Measurements from ENCODE around the gene ZDHHC14. TPM values are rescaled to one million over a fixed set of nuclear protein-coding genes. Genes with fewer than 3 reads are reported as not detected.

ZDHHC14 gene
- total RNA-seq, 2 experiments from 2014 or later: 7.9 to 32.7 TPM

- Mint-ChIP-seq H3K4me1 (peaks cover 17% of the 10 kb centered on the region), H3K36me3 (peaks cover 10% of the 10 kb centered on the region), H3K27me3 (no peaks in the 10 kb centered on the region), H3K4me3 (no peak overlapping the region), H3K27ac (no peak overlapping the region), H3K9me3 (ENCODE audit: low read depth) (peaks cover 3% of the 10 kb centered on the region)
- DNase-seq (no peak), ATAC-seq (no peak)
- CTCF ChIA-PET: no interaction called here
Observed at GRCh38 chr6:157478926-157479325, 97.9 kb downstream of the ZDHHC14 start.

GRCh38 chr6:157479464-157480303 lies 98.7 kb downstream of the ZDHHC14 start:
- peaks cover 9% of the 10 kb centered on the region for H3K36me3 Mint-ChIP-seq
- no peak overlapping the region for H3K4me3 Mint-ChIP-seq
- H3K27ac Mint-ChIP-seq: no peak overlapping the region
- DNase-seq: no peak
- CTCF ChIA-PET: interaction anchor here (0.7 kb wide), 1 partner anchor 1738 kb away, joined by 4 read pairs; no protein-coding TSS in a partner anchor
- H3K9me3 Mint-ChIP-seq (ENCODE audit: low read depth): peaks cover 3% of the 10 kb centered on the region
- no peaks in the 10 kb centered on the region for H3K27me3 Mint-ChIP-seq
- no peak for ATAC-seq
- peaks cover 17% of the 10 kb centered on the region for H3K4me1 Mint-ChIP-seq

GRCh38 chr6:157481189-157481864 lies 100.3 kb downstream of the ZDHHC14 start:
- Mint-ChIP-seq H3K4me1 (peaks cover 18% of the 10 kb centered on the region), H3K9me3 (ENCODE audit: low read depth) (no peaks in the 10 kb centered on the region), H3K27me3 (no peaks in the 10 kb centered on the region), H3K27ac (no peak overlapping the region), H3K4me3 (no peak overlapping the region), H3K36me3 (peaks cover 4% of the 10 kb centered on the region)
- CTCF ChIA-PET: interaction anchor here (0.9 kb wide), 1 partner anchor 16 kb away, joined by 3 read pairs; no protein-coding TSS in a partner anchor
- ATAC-seq: no peak
- DNase-seq: no peak

GRCh38 chr6:157481865-157482249 lies 100.9 kb downstream of the ZDHHC14 start:
- CTCF ChIA-PET: interaction anchor here (0.9 kb wide), 1 partner anchor 15 kb away, joined by 3 read pairs; no protein-coding TSS in a partner anchor
- Mint-ChIP-seq H3K27ac (no peak overlapping the region), H3K9me3 (ENCODE audit: low read depth) (no peaks in the 10 kb centered on the region), H3K4me3 (no peak overlapping the region), H3K36me3 (peaks cover 2% of the 10 kb centered on the region), H3K27me3 (no peaks in the 10 kb centered on the region), H3K4me1 (peaks cover 18% of the 10 kb centered on the region)
- ATAC-seq: no peak
- no peak for DNase-seq

- Mint-ChIP-seq H3K4me3 (no peak overlapping the region), H3K36me3 (peaks cover 2% of the 10 kb centered on the region), H3K27ac (no peak overlapping the region), H3K9me3 (ENCODE audit: low read depth) (no peaks in the 10 kb centered on the region), H3K27me3 (no peaks in the 10 kb centered on the region), H3K4me1 (peaks cover 33% of the 10 kb centered on the region)
- CTCF ChIA-PET: no interaction called here
- no peak for DNase-seq
- ATAC-seq: no peak
Observed at GRCh38 chr6:157483770-157484169, 102.8 kb downstream of the ZDHHC14 start.

GRCh38 chr6:157484181-157484580 lies 103.2 kb downstream of the ZDHHC14 start:
- Mint-ChIP-seq H3K36me3 (peaks cover 2% of the 10 kb centered on the region), H3K27me3 (no peaks in the 10 kb centered on the region), H3K9me3 (ENCODE audit: low read depth) (no peaks in the 10 kb centered on the region), H3K4me1 (peaks cover 37% of the 10 kb centered on the region), H3K27ac (no peak overlapping the region), H3K4me3 (no peak overlapping the region)
- CTCF ChIA-PET: no interaction called here
- no peak for DNase-seq
- ATAC-seq: no peak

GRCh38 chr6:157486572-157486971 lies 105.6 kb downstream of the ZDHHC14 start:
- peaks cover 4% of the 10 kb centered on the region for H3K27me3 Mint-ChIP-seq
- CTCF ChIA-PET: interaction anchor here (1.0 to 1.7 kb wide), 2 partner anchors 55 to 163 kb away, joined by 3 to 6 read pairs; partner anchors contain the start of gene TMEM242

GRCh38 chr6:157487110-157487773 lies 106.3 kb downstream of the ZDHHC14 start:
- peaks cover 1% of the 10 kb centered on the region for H3K36me3 Mint-ChIP-seq
- H3K9me3 Mint-ChIP-seq (ENCODE audit: low read depth): no peaks in the 10 kb centered on the region
- H3K27ac Mint-ChIP-seq: peak overlapping the region; percentile 83
- H3K4me3 Mint-ChIP-seq: no peak overlapping the region
- ATAC-seq (no peak), DNase-seq (no peak)
- CTCF ChIA-PET: interaction anchor here (1.0 to 1.7 kb wide), 2 partner anchors 55 to 164 kb away, joined by 3 to 6 read pairs; partner anchors contain the start of gene TMEM242
- H3K27me3 Mint-ChIP-seq: peaks cover 4% of the 10 kb centered on the region
- H3K4me1 Mint-ChIP-seq: peaks cover 42% of the 10 kb centered on the region

More at GRCh38 chr6:157486572-157486971, 105.6 kb downstream of the ZDHHC14 start:
- H3K4me3 Mint-ChIP-seq: no peak overlapping the region
- H3K27ac Mint-ChIP-seq: peak overlapping the region; percentile 83
- ATAC-seq (peak; percentile 81), DNase-seq (peak; percentile 65)
- no peaks in the 10 kb centered on the region for H3K9me3 Mint-ChIP-seq (ENCODE audit: low read depth)
- H3K4me1 Mint-ChIP-seq: peaks cover 42% of the 10 kb centered on the region
- peaks cover 1% of the 10 kb centered on the region for H3K36me3 Mint-ChIP-seq

- ATAC-seq (no peak), DNase-seq (no peak)
- peaks cover 42% of the 10 kb centered on the region for H3K4me1 Mint-ChIP-seq
- H3K9me3 Mint-ChIP-seq (ENCODE audit: low read depth): no peaks in the 10 kb centered on the region
- H3K27me3 Mint-ChIP-seq: peaks cover 4% of the 10 kb centered on the region
- H3K36me3 Mint-ChIP-seq: peaks cover 1% of the 10 kb centered on the region
- no peak overlapping the region for H3K4me3 Mint-ChIP-seq
- CTCF ChIA-PET: no interaction called here
- H3K27ac Mint-ChIP-seq: no peak overlapping the region
Observed at GRCh38 chr6:157488058-157488457, 107.1 kb downstream of the ZDHHC14 start.

GRCh38 chr6:157488716-157489118 lies 107.7 kb downstream of the ZDHHC14 start:
- peaks cover 4% of the 10 kb centered on the region for H3K27me3 Mint-ChIP-seq
- CTCF ChIA-PET: no interaction called here
- H3K9me3 Mint-ChIP-seq (ENCODE audit: low read depth): no peaks in the 10 kb centered on the region
- ATAC-seq: no peak
- DNase-seq: no peak
- no peak overlapping the region for H3K27ac Mint-ChIP-seq
- H3K4me3 Mint-ChIP-seq: no peak overlapping the region
- H3K4me1 Mint-ChIP-seq: peaks cover 42% of the 10 kb centered on the region
- H3K36me3 Mint-ChIP-seq: peaks cover 1% of the 10 kb centered on the region

GRCh38 chr6:157490611-157491269 lies 109.8 kb downstream of the ZDHHC14 start:
- H3K27me3 Mint-ChIP-seq: peaks cover 4% of the 10 kb centered on the region
- no peak overlapping the region for H3K27ac Mint-ChIP-seq
- H3K36me3 Mint-ChIP-seq: peaks cover 3% of the 10 kb centered on the region
- ATAC-seq (no peak), DNase-seq (no peak)
- no peak overlapping the region for H3K4me3 Mint-ChIP-seq
- H3K4me1 Mint-ChIP-seq: peaks cover 37% of the 10 kb centered on the region
- CTCF ChIA-PET: no interaction called here
- H3K9me3 Mint-ChIP-seq (ENCODE audit: low read depth): peaks cover 3% of the 10 kb centered on the region

GRCh38 chr6:157491571-157492232 lies 110.7 kb downstream of the ZDHHC14 start:
- Mint-ChIP-seq H3K27ac (no peak overlapping the region), H3K4me1 (peaks cover 31% of the 10 kb centered on the region), H3K27me3 (peaks cover 4% of the 10 kb centered on the region), H3K4me3 (no peak overlapping the region), H3K36me3 (peaks cover 5% of the 10 kb centered on the region), H3K9me3 (ENCODE audit: low read depth) (peaks cover 6% of the 10 kb centered on the region)
- CTCF ChIA-PET: no interaction called here
- ATAC-seq: no peak
- no peak for DNase-seq

Measured in activated CD8-positive, alpha-beta memory T cell treated with anti-CD3 and anti-CD28 coated beads, Interleukin-2, amount 10 ng/mL, durations not matched to agents 7 days and 5 days (primary cell).